ENCODE measurements around the gene TTC34. TPM values are rescaled to one million over a fixed set of nuclear protein-coding genes. Genes with fewer than 3 reads are reported as not detected.

TTC34 gene
- total RNA-seq, 1 experiment from 2014 or later = 1.3 TPM

DNA sequence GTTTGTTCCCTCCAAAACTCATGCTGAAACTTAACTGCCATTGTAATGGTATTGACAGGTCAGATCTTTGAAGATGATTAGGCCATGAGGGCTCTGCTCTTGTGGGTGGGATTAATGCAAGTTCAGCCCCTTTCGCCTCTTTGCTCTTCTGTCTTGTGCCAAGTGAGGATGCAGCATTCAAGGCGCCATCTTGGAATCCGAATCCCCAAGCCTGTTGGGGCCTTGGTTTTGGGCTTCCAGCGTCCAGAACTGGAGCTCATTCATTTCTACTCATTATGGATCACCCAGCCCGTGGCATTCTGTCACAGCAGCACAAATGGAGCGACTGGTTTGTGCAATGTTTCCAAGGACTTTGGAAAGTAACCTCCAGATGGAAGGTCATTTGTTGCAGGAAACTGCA lies 5.6 kb downstream of the TTC34 start:
- H3K27ac ChIP-seq (ENCODE audit: low read depth, low read length) = no peak overlapping the region
- ChIA-PET POLR2A (no interaction called here), CTCF (no interaction called here), RAD21 (ENCODE audit: low non-redundant PET in 1 of 2, low total read pairs in 2 of 2, uncharacterized antibody in 2 of 2, unreplicated experiment in 2 of 2) (no interaction called here)
- H3K4me1 ChIP-seq (ENCODE audit: control insufficient read depth in 1 of 2, insufficient read depth in 2 of 2, low read length in 2 of 2) = no peaks in the 10 kb centered on the region
- peaks cover 0 to 3% of the 10 kb centered on the region in 2 experiments; a peak in 1 of 4 replicates for H3K9me3 ChIP-seq (ENCODE audit: control insufficient read depth in 1 of 2, insufficient read depth in 1 of 2, low read depth in 1 of 2, low read length in 2 of 2)
- H4K20me1 ChIP-seq (ENCODE audit: insufficient read depth) = no peaks in the 10 kb centered on the region
- DNase-seq (ENCODE audit: low read depth, low spot score) (no peak), ATAC-seq (no peak)
- H2AFZ ChIP-seq (ENCODE audit: low read depth, low read length, poor library complexity, severe bottlenecking) = no peak overlapping the region
- H3K4me2 ChIP-seq (ENCODE audit: low read length) = no peak overlapping the region
- no peaks in the 10 kb centered on the region for H3K9me2 ChIP-seq (ENCODE audit: insufficient read depth)
- TF ChIP-seq EGR1 (IDR thresholded peaks at IDR 0.05; ENCODE audit: low read depth) (no peak), YY1 (IDR thresholded peaks at IDR 0.05; ENCODE audit: extremely low read depth, insufficient replicate concordance, low read depth, low read length) (no peak), POLR2A (IDR thresholded peaks at IDR 0.05; ENCODE audit: borderline replicate concordance, extremely low read depth, insufficient read depth, insufficient read length) (no peak), CBX3 (IDR thresholded peaks at IDR 0.05; ENCODE audit: low read depth) (no peak), SP1 (IDR thresholded peaks at IDR 0.05; ENCODE audit: low read depth) (no peak), ZNF274 (IDR thresholded peaks at IDR 0.05; ENCODE audit: low read depth, low read length) (no peak), RAD21 (IDR thresholded peaks at IDR 0.05; ENCODE audit: low read depth) (no peak), EZH2phosphoT487 (IDR thresholded peaks at IDR 0.05; ENCODE audit: borderline replicate concordance) (no peak)
- TF ChIP-seq, protein P1, sequence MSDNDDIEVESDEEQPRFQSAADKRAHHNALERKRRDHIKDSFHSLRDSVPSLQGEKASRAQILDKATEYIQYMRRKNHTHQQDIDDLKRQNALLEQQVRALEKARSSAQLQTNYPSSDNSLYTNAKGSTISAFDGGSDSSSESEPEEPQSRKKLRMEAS (IDR thresholded peaks at IDR 0.05) = no peak
- TF ChIP-seq, protein P2, sequence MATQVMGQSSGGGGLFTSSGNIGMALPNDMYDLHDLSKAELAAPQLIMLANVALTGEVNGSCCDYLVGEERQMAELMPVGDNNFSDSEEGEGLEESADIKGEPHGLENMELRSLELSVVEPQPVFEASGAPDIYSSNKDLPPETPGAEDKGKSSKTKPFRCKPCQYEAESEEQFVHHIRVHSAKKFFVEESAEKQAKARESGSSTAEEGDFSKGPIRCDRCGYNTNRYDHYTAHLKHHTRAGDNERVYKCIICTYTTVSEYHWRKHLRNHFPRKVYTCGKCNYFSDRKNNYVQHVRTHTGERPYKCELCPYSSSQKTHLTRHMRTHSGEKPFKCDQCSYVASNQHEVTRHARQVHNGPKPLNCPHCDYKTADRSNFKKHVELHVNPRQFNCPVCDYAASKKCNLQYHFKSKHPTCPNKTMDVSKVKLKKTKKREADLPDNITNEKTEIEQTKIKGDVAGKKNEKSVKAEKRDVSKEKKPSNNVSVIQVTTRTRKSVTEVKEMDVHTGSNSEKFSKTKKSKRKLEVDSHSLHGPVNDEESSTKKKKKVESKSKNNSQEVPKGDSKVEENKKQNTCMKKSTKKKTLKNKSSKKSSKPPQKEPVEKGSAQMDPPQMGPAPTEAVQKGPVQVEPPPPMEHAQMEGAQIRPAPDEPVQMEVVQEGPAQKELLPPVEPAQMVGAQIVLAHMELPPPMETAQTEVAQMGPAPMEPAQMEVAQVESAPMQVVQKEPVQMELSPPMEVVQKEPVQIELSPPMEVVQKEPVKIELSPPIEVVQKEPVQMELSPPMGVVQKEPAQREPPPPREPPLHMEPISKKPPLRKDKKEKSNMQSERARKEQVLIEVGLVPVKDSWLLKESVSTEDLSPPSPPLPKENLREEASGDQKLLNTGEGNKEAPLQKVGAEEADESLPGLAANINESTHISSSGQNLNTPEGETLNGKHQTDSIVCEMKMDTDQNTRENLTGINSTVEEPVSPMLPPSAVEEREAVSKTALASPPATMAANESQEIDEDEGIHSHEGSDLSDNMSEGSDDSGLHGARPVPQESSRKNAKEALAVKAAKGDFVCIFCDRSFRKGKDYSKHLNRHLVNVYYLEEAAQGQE (IDR thresholded peaks at IDR 0.05; ENCODE audit: low read depth) = no peak
- TF ChIP-seq, protein P3, sequence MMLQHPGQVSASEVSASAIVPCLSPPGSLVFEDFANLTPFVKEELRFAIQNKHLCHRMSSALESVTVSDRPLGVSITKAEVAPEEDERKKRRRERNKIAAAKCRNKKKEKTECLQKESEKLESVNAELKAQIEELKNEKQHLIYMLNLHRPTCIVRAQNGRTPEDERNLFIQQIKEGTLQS (IDR thresholded peaks at IDR 0.05) = no peak
- TF ChIP-seq, protein P4, sequence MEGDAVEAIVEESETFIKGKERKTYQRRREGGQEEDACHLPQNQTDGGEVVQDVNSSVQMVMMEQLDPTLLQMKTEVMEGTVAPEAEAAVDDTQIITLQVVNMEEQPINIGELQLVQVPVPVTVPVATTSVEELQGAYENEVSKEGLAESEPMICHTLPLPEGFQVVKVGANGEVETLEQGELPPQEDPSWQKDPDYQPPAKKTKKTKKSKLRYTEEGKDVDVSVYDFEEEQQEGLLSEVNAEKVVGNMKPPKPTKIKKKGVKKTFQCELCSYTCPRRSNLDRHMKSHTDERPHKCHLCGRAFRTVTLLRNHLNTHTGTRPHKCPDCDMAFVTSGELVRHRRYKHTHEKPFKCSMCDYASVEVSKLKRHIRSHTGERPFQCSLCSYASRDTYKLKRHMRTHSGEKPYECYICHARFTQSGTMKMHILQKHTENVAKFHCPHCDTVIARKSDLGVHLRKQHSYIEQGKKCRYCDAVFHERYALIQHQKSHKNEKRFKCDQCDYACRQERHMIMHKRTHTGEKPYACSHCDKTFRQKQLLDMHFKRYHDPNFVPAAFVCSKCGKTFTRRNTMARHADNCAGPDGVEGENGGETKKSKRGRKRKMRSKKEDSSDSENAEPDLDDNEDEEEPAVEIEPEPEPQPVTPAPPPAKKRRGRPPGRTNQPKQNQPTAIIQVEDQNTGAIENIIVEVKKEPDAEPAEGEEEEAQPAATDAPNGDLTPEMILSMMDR (IDR thresholded peaks at IDR 0.05 in 2 of 3, conservative IDR thresholded peaks at IDR 0.05 in 1 of 3; ENCODE audit: borderline replicate concordance in 1 of 3, insufficient read depth in 1 of 3, low read depth in 2 of 3, low read length in 2 of 3) = no peak
- no TSS peak for BruUV-seq (replicated peaks)
- intact Hi-C loops (cut with micrococcal nuclease) = no loop called here
- no peaks in the 10 kb centered on the region for H3K36me3 ChIP-seq (ENCODE audit: control insufficient read depth in 1 of 2, insufficient read depth in 2 of 2, low read length in 2 of 2)
- H3K27me3 ChIP-seq (ENCODE audit: insufficient read depth, low read length) = no peaks in the 10 kb centered on the region
- no peaks in the 10 kb centered on the region for H3K79me2 ChIP-seq (ENCODE audit: insufficient read depth, low read length)
- H3K9ac ChIP-seq (ENCODE audit: low read length) = no peak overlapping the region
- H3K4me3 ChIP-seq (replicated peaks in 1 of 2; ENCODE audit: low read depth in 1 of 2, low read length in 2 of 2) = no peak overlapping the region
